OCI-LY1 (cell line): ENCODE results near the gene FLNC.

Experiments used
- CTCF ChIP-seq: fragments of 200-600 bp; sonication (generic), shearing (Covaris generic); IDR thresholded peaks from 2 replicates; pipeline ENCODE4 v1.5.1; 2017; ENCODE audit warnings: mild to moderate bottlenecking, antibody characterized with exemption, low read length, moderate library complexity, mixed read lengths
- EZH2 ChIP-seq: fragments of 200-600 bp; sonication (generic), shearing (Covaris generic); IDR thresholded peaks from 2 replicates; pipeline ENCODE4 v1.8.0; 2017; ENCODE audit warnings: borderline replicate concordance, mixed run types, mild to moderate bottlenecking, antibody characterized with exemption, low read length, moderate library complexity, mixed read lengths

GRCh38 chr7:128878226-128879105, 48.3 kb downstream of the FLNC start:
- no peak for TF ChIP-seq CTCF
- no peak for TF ChIP-seq EZH2
